Activated T-helper 17 cell treated with anti-CD3 and anti-CD28 coated beads, Interleukin-2, amount 50 U/mL, for 72 hours (primary cell): ENCODE data around the gene NOB1. TPM values are rescaled to one million over a fixed set of nuclear protein-coding genes. Genes with fewer than 3 reads are reported as not detected.

ENCODE experiments used
- ATAC-seq: fragments of 150-1000 bp; cut with Tn5 transposase; replicated peaks from 2 replicates; pipeline ENCODE4 v1.10.0; 2021; ENCODE audit warnings: mild to moderate bottlenecking, moderate library complexity
- H3K27ac Mint-ChIP-seq: one replicate; pipeline ENCODE4 v1.8.0; 2022; ENCODE audit warnings: mixed read lengths
- H3K27me3 Mint-ChIP-seq: one replicate; pipeline ENCODE4 v1.8.0; 2022; ENCODE audit warnings: mixed read lengths
- H3K36me3 Mint-ChIP-seq: one replicate; pipeline ENCODE4 v1.8.0; 2022; ENCODE audit warnings: low read depth, mild to moderate bottlenecking, mixed read lengths
- H3K4me1 Mint-ChIP-seq: one replicate; pipeline ENCODE4 v1.8.0; 2022; ENCODE audit warnings: mixed read lengths
- H3K4me3 Mint-ChIP-seq: one replicate; pipeline ENCODE4 v1.8.0; 2022; ENCODE audit warnings: mild to moderate bottlenecking, mixed read lengths
- H3K9me3 Mint-ChIP-seq: one replicate; pipeline ENCODE4 v1.8.0; 2022; ENCODE audit warnings: mixed read lengths
- total RNA-seq, 2 donors: library from RNA; stranded (reverse); gene quantifications; one replicate each; pipeline ENCODE4 v1.2.3, GENCODE V29; 2022

Gene NOB1
- total RNA-seq, 2 donors from 2014 or later, result 92.0 to 95.9 TPM

DNA sequence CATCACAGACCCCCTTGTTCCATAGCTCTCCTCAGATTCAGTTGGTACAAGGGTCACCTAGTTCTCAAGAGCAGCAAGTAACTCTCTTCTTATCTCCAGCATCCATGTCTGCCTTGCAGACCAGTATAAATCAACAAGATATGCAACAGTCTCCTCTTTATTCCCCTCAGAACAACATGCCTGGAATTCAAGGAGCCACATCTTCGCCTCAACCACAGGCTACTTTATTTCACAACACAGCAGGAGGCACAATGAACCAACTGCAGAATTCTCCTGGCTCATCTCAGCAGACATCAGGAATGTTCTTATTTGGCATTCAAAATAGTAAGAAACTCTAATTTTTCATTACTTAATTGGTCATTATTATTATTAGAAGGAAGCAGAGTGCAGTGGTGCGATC lies 60.8 kb downstream of the NOB1 start:
- no peak overlapping the region for H3K4me3 Mint-ChIP-seq
- ATAC-seq, result no peak
- H3K36me3 Mint-ChIP-seq, result peaks cover 100% of the 10 kb centered on the region
- no peak overlapping the region for H3K27ac Mint-ChIP-seq
- no peaks in the 10 kb centered on the region for H3K27me3 Mint-ChIP-seq
- peaks cover 19% of the 10 kb centered on the region for H3K4me1 Mint-ChIP-seq
- H3K9me3 Mint-ChIP-seq, result no peaks in the 10 kb centered on the region

DNA sequence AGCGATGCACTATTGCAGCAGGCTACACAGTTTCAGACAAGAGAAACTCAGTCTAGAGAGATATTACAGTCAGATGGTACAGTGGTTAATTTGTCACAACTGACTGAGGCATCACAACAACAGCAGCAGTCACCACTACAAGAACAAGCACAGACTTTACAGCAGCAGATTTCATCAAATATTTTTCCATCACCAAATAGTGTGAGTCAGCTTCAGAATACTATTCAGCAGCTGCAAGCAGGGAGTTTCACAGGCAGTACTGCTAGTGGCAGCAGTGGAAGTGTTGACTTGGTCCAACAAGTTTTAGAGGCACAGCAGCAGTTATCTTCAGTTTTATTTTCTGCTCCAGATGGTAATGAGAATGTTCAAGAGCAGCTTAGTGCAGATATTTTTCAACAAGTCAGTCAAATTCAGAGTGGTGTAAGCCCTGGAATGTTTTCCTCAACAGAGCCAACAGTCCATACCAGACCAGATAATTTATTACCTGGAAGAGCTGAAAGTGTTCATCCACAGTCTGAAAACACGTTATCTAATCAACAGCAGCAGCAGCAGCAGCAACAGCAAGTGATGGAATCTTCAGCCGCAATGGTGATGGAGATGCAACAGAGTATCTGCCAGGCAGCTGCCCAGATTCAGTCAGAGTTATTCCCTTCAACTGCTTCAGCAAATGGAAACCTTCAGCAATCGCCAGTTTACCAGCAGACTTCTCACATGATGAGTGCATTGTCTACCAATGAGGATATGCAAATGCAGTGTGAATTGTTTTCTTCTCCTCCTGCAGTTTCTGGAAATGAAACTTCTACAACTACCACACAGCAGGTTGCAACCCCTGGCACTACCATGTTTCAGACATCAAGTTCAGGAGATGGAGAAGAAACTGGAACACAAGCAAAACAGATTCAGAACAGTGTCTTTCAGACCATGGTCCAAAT lies 62.5 kb downstream of the NOB1 start:
- Mint-ChIP-seq H3K27me3 (no peaks in the 10 kb centered on the region), H3K36me3 (peaks cover 93% of the 10 kb centered on the region), H3K9me3 (no peaks in the 10 kb centered on the region), H3K4me3 (no peak overlapping the region), H3K27ac (peak overlapping the region; percentile 59), H3K4me1 (peaks cover 19% of the 10 kb centered on the region)
- ATAC-seq, result peak; percentile 93

Other genes starting within 250 kb of the NOB1 start
- 10 to 100 TPM; 33.0 to 76.0 TPM for gene NFAT5, start 189.0 kb downstream of the NOB1 start, total RNA-seq
- 10 to 100 TPM; 14.2 to 22.3 TPM for gene NQO1, start 28.4 kb downstream of the NOB1 start, total RNA-seq
- 10 to 100 TPM; 55.1 to 55.7 TPM for gene WWP2, start 7.4 kb upstream of the NOB1 start, total RNA-seq
- gene CLEC18A, start 196.4 kb upstream of the NOB1 start, total RNA-seq, result 1 to 10 TPM; 1.5 to 1.7 TPM